Central memory CD8-positive, alpha-beta T cell (primary cell): Measurements from ENCODE around the gene OLR1.
"Not testable (repeated sequence)": the region's sequence is repeated elsewhere in the genome, so short reads cannot be mapped to it uniquely, and the experiment has no call there.

ENCODE experiments used
- ATAC-seq: fragments of 150-1000 bp; cut with Tn5 transposase; replicated peaks from 2 replicates; pipeline ENCODE4 v1.10.0; 2022; ENCODE audit warnings: mild to moderate bottlenecking, moderate FRiP score, moderate number of reproducible peaks; ENCODE audit not compliant: poor library complexity, severe bottlenecking; ENCODE audit errors: extremely low read depth
- DNase-seq, 2 donors: peaks; one replicate each; pipeline ENCODE4 v3.0.0; 2021; ENCODE audit warnings: low spot score in 2 of 2
- H3K27ac Mint-ChIP-seq: one replicate; pipeline ENCODE4 v1.8.0; 2022; ENCODE audit warnings: low read depth, mild to moderate bottlenecking, moderate library complexity, mixed read lengths
- H3K27me3 Mint-ChIP-seq: one replicate; pipeline ENCODE4 v1.8.0; 2022; ENCODE audit warnings: mixed read lengths
- H3K36me3 Mint-ChIP-seq: one replicate; pipeline ENCODE4 v1.8.0; 2022; ENCODE audit warnings: mild to moderate bottlenecking, moderate library complexity, mixed read lengths; ENCODE audit not compliant: insufficient read depth
- H3K4me1 Mint-ChIP-seq: one replicate; pipeline ENCODE4 v1.8.0; 2022; ENCODE audit warnings: mixed read lengths
- H3K4me3 Mint-ChIP-seq: one replicate; pipeline ENCODE4 v1.8.0; 2022; ENCODE audit warnings: mild to moderate bottlenecking, moderate library complexity, mixed read lengths
- H3K9me3 Mint-ChIP-seq: one replicate; pipeline ENCODE4 v1.8.0; 2022; ENCODE audit warnings: mixed read lengths

The OLR1 gene

GRCh38 chr12:10171973-10172728 lies at the start of gene OLR1:
OLR1 (minus strand) TSS chr12:10172132; CDS start chr12:10172077, 55 bp downstream.
- Mint-ChIP-seq H3K4me3 (no peak within 1 kb of the TSS), H3K9me3 (no peaks in the 10 kb centered on the region), H3K27me3 (peaks cover 54% of the 10 kb centered on the region), H3K4me1 (no peaks in the 10 kb centered on the region), H3K36me3 (no peaks in the 10 kb centered on the region), H3K27ac (no peak within 1 kb of the TSS)
- ATAC-seq (no peak), DNase-seq (no peak)

DNA sequence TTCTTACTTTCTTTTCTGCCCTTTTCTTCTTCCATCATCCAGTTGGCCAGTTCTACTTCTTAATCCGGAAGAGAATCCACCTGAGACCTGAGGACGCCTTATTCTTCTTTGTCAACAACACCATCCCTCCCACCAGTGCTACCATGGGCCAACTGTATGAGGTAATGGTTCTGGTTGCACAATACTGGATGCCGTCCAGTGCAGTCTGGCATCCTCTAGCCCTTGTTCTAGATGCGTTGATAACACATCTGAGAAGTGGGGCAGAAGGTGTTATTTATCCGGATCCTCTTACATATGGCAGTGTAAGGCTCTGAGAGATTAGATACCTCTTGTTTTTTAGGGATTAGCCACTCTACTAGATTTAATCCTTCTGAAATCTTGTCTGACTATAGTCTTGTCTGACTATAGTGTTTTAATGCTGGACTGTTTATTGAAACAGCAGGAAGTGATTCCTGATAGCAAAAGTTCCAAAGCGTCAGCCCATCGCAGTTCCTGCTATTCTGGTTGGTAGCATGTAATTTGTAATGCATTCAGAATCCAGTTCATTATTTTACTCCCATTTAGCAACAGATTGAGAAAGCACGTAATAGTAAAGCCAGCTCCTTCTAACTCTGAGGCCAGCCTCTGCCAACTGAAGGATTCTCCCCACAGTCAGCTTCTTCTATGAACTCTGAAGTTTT lies 48.6 kb upstream of the OLR1 start:
- H3K9me3 Mint-ChIP-seq = no peaks in the 10 kb centered on the region
- no peak for ATAC-seq
- peaks cover 68% of the 10 kb centered on the region for H3K36me3 Mint-ChIP-seq
- peaks cover 8% of the 10 kb centered on the region for H3K4me1 Mint-ChIP-seq
- no peak overlapping the region for H3K27ac Mint-ChIP-seq
- no peak overlapping the region for H3K4me3 Mint-ChIP-seq
- no peak for DNase-seq
- no peaks in the 10 kb centered on the region for H3K27me3 Mint-ChIP-seq

- Mint-ChIP-seq H3K27me3 (no peaks in the 10 kb centered on the region), H3K36me3 (peaks cover 69% of the 10 kb centered on the region), H3K4me1 (peaks cover 26% of the 10 kb centered on the region), H3K27ac (no peak overlapping the region), H3K9me3 (no peaks in the 10 kb centered on the region), H3K4me3 (no peak overlapping the region)
- DNase-seq (no peak), ATAC-seq (no peak)
Observed at GRCh38 chr12:10218021-10218420, 46.1 kb upstream of the OLR1 start.

DNA sequence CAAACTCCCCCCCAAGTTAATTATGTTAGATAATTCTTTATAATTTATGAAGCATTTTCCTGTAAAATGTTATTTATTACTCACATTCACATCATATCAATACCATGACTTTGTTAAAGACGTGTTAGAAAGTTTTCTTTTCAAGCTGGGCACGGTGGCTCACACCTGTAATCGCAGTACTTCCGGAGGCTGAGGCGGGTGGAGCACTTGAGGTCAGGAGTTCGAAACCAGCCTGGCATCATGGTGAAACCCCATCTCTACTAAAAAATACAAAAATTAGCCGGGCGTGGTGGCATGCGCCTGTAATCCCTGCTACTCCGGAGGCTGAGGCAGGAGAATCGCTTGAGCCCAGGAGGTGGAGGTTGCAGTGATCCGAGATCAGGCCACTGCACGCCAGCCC lies 44.0 kb upstream of the OLR1 start:
- Mint-ChIP-seq H3K36me3 (peaks cover 62% of the 10 kb centered on the region), H3K4me1 (peaks cover 33% of the 10 kb centered on the region), H3K4me3 (peak overlapping the region; percentile 89), H3K27ac (peak overlapping the region; percentile 98)
- H3K27me3 Mint-ChIP-seq, ATAC-seq, H3K9me3 Mint-ChIP-seq: not testable (repeated sequence)
- peak in 1 of 2 donors; percentile 35 for DNase-seq

GRCh38 chr12:10215436-10215835 lies 43.5 kb upstream of the OLR1 start:
- no peak for ATAC-seq
- Mint-ChIP-seq H3K4me1 (peaks cover 33% of the 10 kb centered on the region), H3K27ac (peak overlapping the region; percentile 98), H3K27me3 (no peaks in the 10 kb centered on the region), H3K4me3 (peak overlapping the region; percentile 89), H3K36me3 (peaks cover 57% of the 10 kb centered on the region), H3K9me3 (no peaks in the 10 kb centered on the region)
- no peak for DNase-seq

GRCh38 chr12:10214895-10215267 lies 42.9 kb upstream of the OLR1 start:
- Mint-ChIP-seq H3K4me1 (peaks cover 33% of the 10 kb centered on the region), H3K9me3 (no peaks in the 10 kb centered on the region), H3K27ac (peak overlapping the region; percentile 98), H3K4me3 (peak overlapping the region; percentile 89), H3K36me3 (peaks cover 51% of the 10 kb centered on the region), H3K27me3 (no peaks in the 10 kb centered on the region)
- DNase-seq (no peak), ATAC-seq (no peak)

DNA sequence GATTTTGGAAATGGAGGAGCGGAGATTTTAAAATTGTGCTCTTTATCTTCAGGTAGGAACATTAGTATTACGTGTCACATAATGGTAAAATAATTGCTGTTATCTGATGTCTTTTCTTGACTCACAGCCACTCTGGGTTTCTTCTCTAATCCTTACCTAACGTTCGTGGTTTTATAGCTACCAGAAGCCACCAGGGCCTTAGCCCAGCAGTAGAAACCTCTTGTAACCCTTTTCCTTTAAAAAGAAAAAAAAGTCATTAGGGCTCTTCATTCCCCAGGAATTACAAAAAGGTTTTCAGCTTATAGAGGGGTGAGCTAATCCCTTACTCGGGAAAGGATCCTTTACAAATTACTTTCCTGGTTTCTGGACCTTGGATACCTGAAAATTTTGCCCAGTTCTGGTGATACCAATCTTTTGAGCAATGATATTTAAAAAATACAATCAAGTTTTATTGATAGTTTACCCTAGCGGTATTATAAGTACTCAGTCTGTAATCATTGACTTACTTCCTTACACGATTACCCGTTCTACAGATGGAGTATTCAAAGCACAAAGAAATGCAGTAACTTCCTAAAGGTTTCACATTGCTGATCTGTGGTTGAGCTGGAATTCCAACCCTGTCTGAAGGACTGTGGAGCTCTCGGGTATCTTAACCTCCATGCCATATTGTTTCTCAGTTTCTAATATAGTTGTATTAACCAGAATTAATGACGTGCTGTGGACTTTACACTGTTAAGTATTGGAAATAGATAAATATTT lies 42.4 kb upstream of the OLR1 start:
- ATAC-seq = no peak
- Mint-ChIP-seq H3K9me3 (no peaks in the 10 kb centered on the region), H3K27me3 (no peaks in the 10 kb centered on the region), H3K27ac (peak overlapping the region; percentile 98), H3K4me1 (peaks cover 33% of the 10 kb centered on the region), H3K36me3 (peaks cover 46% of the 10 kb centered on the region), H3K4me3 (peak overlapping the region; percentile 89)
- no peak for DNase-seq

GRCh38 chr12:10213168-10214135 lies 41.5 kb upstream of the OLR1 start:
- peaks cover 33% of the 10 kb centered on the region for H3K4me1 Mint-ChIP-seq
- H3K27ac Mint-ChIP-seq = peak overlapping the region; percentile 98
- H3K27me3 Mint-ChIP-seq = no peaks in the 10 kb centered on the region
- ATAC-seq (peak; percentile 74), DNase-seq (peak; percentile 73 to 86)
- H3K36me3 Mint-ChIP-seq = peaks cover 41% of the 10 kb centered on the region
- no peaks in the 10 kb centered on the region for H3K9me3 Mint-ChIP-seq
- H3K4me3 Mint-ChIP-seq = peak overlapping the region; percentile 89

GRCh38 chr12:10212739-10213131 lies 40.8 kb upstream of the OLR1 start, which contains the start of gene GABARAPL1:
GABARAPL1 (plus strand) TSS chr12:10212877; CDS start chr12:10213130, 253 bp downstream.
- H3K4me3 Mint-ChIP-seq = peak within 1 kb of the TSS; percentile 89
- ATAC-seq (peak; percentile 73), DNase-seq (peak; percentile 70 to 84)
- peak within 1 kb of the TSS; percentile 98 for H3K27ac Mint-ChIP-seq
- H3K4me1 Mint-ChIP-seq = peaks cover 33% of the 10 kb centered on the region
- no peaks in the 10 kb centered on the region for H3K27me3 Mint-ChIP-seq
- no peaks in the 10 kb centered on the region for H3K9me3 Mint-ChIP-seq
- peaks cover 35% of the 10 kb centered on the region for H3K36me3 Mint-ChIP-seq

- Mint-ChIP-seq H3K4me1 (peaks cover 33% of the 10 kb centered on the region), H3K27me3 (no peaks in the 10 kb centered on the region), H3K9me3 (no peaks in the 10 kb centered on the region)
Observed at GRCh38 chr12:10211940-10212738, 40.2 kb upstream of the OLR1 start.

More at GRCh38 chr12:10211940-10212738, 40.2 kb upstream of the OLR1 start:
- Mint-ChIP-seq H3K4me3 (peak overlapping the region; percentile 89), H3K36me3 (peaks cover 31% of the 10 kb centered on the region), H3K27ac (peak overlapping the region; percentile 98)
- peak; percentile 83 to 88 for DNase-seq
- peak; percentile 64 for ATAC-seq
